SU-DHL-6 (cell line): ENCODE data around the gene RHEX.

Experiments used
- H2AFZ ChIP-seq: fragments of 200-600 bp; sonication (generic); 2 replicates; pipeline ENCODE4 v1.6.1; 2014; ENCODE audit warnings: low read depth, mild to moderate bottlenecking, moderate library complexity, mixed read lengths, antibody characterized with exemption, low read length; ENCODE audit not compliant: severe bottlenecking
- H3F3A ChIP-seq: fragments of 200-600 bp; shearing (Covaris generic); 2 replicates; pipeline ENCODE4 v1.6.0; 2016; ENCODE audit warnings: antibody characterized with exemption, mild to moderate bottlenecking; ENCODE audit not compliant: insufficient read depth
- H3K27ac ChIP-seq: fragments of 200-600 bp; sonication (generic); 2 replicates; pipeline ENCODE4 v1.5.1; 2016; ENCODE audit warnings: low read depth, mild to moderate bottlenecking, low read length, moderate library complexity, mixed read lengths
- H3K27me3 ChIP-seq: fragments of 200-600 bp; sonication (generic), shearing (Covaris generic); 2 replicates; pipeline ENCODE4 v1.6.0; 2014; ENCODE audit warnings: mild to moderate bottlenecking, low read length
- H3K36me3 ChIP-seq: fragments of 200-600 bp; sonication (generic); 2 replicates; pipeline ENCODE4 v1.6.1; 2014; ENCODE audit warnings: mild to moderate bottlenecking, low read length, mixed read lengths
- H3K4me2 ChIP-seq: fragments of 300-600, 200-600 bp; shearing (Covaris generic), sonication (generic); 2 replicates; pipeline ENCODE4 v1.6.0; 2014; ENCODE audit warnings: low read length, low read depth, mild to moderate bottlenecking; ENCODE audit not compliant: poor library complexity, severe bottlenecking
- H3K4me3 ChIP-seq: fragments of 200-600 bp; sonication (generic); 2 replicates; pipeline ENCODE4 v1.5.1; 2014; ENCODE audit warnings: antibody characterized with exemption, low read length, mild to moderate bottlenecking, mixed read lengths; ENCODE audit not compliant: insufficient read depth, poor library complexity, severe bottlenecking
- H3K79me2 ChIP-seq: fragments of 200-600 bp; sonication (generic); 2 replicates; pipeline ENCODE4 v1.6.1; 2014; ENCODE audit warnings: mild to moderate bottlenecking, low read length, moderate library complexity; ENCODE audit not compliant: insufficient read depth
- H3K9ac ChIP-seq: fragments of 200-600 bp; sonication (generic); 2 replicates; pipeline ENCODE4 v1.7.0; 2014; ENCODE audit warnings: mild to moderate bottlenecking, low read length
- H3K9me2 ChIP-seq: fragments of 200-600 bp; sonication (generic); replicated peaks from 2 replicates; pipeline ENCODE4 v1.6.1; 2014; ENCODE audit warnings: low read length; ENCODE audit not compliant: insufficient read depth
- H3K9me3 ChIP-seq: fragments of 200-600 bp; sonication (generic); 2 replicates; pipeline ENCODE4 v1.6.1; 2014; ENCODE audit warnings: low read length, mixed read lengths; ENCODE audit not compliant: insufficient read depth
- H4K20me1 ChIP-seq: fragments of 200-600 bp; sonication (generic); 2 replicates; pipeline ENCODE4 v1.6.1; 2014; ENCODE audit warnings: low read depth, mild to moderate bottlenecking, antibody characterized with exemption, low read length, moderate library complexity, mixed read lengths
- EZH2phosphoT487 ChIP-seq: fragments of 200-600 bp; sonication (generic), shearing (Covaris generic); conservative IDR thresholded peaks from 2 replicates; pipeline ENCODE4 v1.6.1; 2018; ENCODE audit warnings: mild to moderate bottlenecking, antibody characterized with exemption, low read length, moderate library complexity, mixed read lengths
- TF ChIP-seq, protein P1 (sequence below): fragments of 200-600 bp; sonication (generic); IDR thresholded peaks from one replicate; pipeline ENCODE4 v1.5.1; 2017; ENCODE audit warnings: antibody characterized with exemption, mild to moderate bottlenecking, low read length, moderate library complexity; ENCODE audit not compliant: insufficient read depth, poor library complexity, severe bottlenecking

The RHEX gene

DNA sequence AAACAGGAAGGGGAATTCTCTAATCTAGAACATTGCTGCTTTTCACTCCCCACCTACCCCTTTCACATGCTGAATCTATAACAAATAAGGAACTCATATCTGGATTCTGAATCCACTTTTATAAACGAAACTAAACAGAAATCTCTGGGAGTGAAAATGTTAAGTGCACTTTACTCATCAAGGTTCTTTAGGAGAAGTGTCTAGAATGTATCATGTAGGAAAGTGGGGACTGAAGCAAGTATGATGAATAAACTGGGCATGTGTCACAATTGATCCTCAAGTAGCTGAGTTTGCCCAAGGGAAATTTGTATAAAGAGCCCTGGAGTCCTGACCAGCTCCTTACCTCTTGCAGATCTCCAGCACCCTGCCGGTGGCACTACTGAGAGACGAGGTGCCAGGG lies 44.4 kb downstream of the RHEX start:
- TF ChIP-seq, protein P1, sequence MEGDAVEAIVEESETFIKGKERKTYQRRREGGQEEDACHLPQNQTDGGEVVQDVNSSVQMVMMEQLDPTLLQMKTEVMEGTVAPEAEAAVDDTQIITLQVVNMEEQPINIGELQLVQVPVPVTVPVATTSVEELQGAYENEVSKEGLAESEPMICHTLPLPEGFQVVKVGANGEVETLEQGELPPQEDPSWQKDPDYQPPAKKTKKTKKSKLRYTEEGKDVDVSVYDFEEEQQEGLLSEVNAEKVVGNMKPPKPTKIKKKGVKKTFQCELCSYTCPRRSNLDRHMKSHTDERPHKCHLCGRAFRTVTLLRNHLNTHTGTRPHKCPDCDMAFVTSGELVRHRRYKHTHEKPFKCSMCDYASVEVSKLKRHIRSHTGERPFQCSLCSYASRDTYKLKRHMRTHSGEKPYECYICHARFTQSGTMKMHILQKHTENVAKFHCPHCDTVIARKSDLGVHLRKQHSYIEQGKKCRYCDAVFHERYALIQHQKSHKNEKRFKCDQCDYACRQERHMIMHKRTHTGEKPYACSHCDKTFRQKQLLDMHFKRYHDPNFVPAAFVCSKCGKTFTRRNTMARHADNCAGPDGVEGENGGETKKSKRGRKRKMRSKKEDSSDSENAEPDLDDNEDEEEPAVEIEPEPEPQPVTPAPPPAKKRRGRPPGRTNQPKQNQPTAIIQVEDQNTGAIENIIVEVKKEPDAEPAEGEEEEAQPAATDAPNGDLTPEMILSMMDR = no peak
- no peak for TF ChIP-seq EZH2phosphoT487
- Histone ChIP-seq H3K4me3 (no peak overlapping the region), H2AFZ (no peak overlapping the region), H3K27me3 (no peaks in the 10 kb centered on the region), H3K4me2 (no peak overlapping the region), H4K20me1 (no peaks in the 10 kb centered on the region), H3K36me3 (no peaks in the 10 kb centered on the region), H3K27ac (no peak overlapping the region), H3F3A (no peaks in the 10 kb centered on the region), H3K79me2 (no peaks in the 10 kb centered on the region), H3K9me3 (no peaks in the 10 kb centered on the region), H3K9me2 (no peaks in the 10 kb centered on the region), H3K9ac (no peak overlapping the region)

- Histone ChIP-seq H3K4me2 (no peak overlapping the region), H3K9me3 (no peaks in the 10 kb centered on the region), H3K9me2 (no peaks in the 10 kb centered on the region), H3K79me2 (no peaks in the 10 kb centered on the region), H3K27ac (no peak overlapping the region), H3K9ac (no peak overlapping the region), H4K20me1 (no peaks in the 10 kb centered on the region), H3K27me3 (no peaks in the 10 kb centered on the region), H2AFZ (no peak overlapping the region), H3K4me3 (no peak overlapping the region), H3F3A (no peaks in the 10 kb centered on the region), H3K36me3 (no peaks in the 10 kb centered on the region)
- TF ChIP-seq, protein P1 = no peak
- no peak for TF ChIP-seq EZH2phosphoT487
Observed at GRCh38 chr1:206098242-206098919, 45.4 kb downstream of the RHEX start.

DNA sequence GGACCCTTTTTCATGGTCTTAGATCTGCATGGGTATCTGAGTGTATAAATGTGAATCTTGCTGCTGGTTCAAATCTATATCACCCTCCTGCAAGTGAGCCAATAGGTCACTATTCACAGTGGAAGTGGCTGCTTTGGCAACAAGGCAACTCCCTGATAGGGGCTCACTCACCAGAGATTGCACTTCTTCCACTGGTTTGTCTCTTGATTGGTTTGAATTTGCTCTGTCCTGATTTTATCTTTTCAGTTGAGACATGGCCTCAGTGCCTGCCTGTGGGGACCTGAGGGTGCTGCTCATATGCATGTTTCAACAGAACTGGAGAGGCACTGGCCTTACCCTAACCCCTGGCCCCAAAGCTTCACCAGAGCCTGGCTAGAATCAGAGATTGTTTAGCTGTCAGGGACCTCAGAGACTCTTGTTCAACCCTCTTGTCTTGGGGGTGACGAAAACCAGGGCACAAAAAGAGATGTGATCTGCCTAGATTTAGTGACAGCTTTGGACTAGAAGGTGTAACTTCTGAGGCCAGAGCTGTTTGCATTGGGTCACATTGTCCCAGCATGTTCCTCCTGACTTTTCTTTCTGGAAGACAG lies 47.3 kb downstream of the RHEX start:
- Histone ChIP-seq H3K9me3 (no peaks in the 10 kb centered on the region), H3K4me2 (no peak overlapping the region), H4K20me1 (no peaks in the 10 kb centered on the region), H3K4me3 (no peak overlapping the region), H3F3A (no peaks in the 10 kb centered on the region), H3K9me2 (no peaks in the 10 kb centered on the region), H3K79me2 (no peaks in the 10 kb centered on the region), H2AFZ (no peak overlapping the region), H3K36me3 (no peaks in the 10 kb centered on the region), H3K9ac (no peak overlapping the region), H3K27ac (no peak overlapping the region), H3K27me3 (no peaks in the 10 kb centered on the region)
- no peak for TF ChIP-seq EZH2phosphoT487
- TF ChIP-seq, protein P1 = no peak
